Endothelial cell of umbilical vein (primary cell): ENCODE measurements around the gene SMOC1. TPM values are rescaled to one million over a fixed set of nuclear protein-coding genes. Genes with fewer than 3 reads are reported as not detected.

ENCODE experiments used
- BruUV-seq: library from RNA; stranded (reverse); fragments of 400-500 nt; replicated peaks from 2 replicates; lab custom pipeline; 2021; lab: Mats Ljungman, UMichigan
- CTCF ChIA-PET: fragments of 300-600, 350-600 bp; sonication (Branson Sonifier 250); formaldehyde crosslinking; loops from one replicate; lab custom pipeline; 2021; ENCODE audit warnings: antibody characterized with exemption, inconsistent platforms; lab: Charles Lee
- POLR2A ChIA-PET: fragments of 300-600, 350-600 bp; sonication (Branson Sonifier 250); formaldehyde crosslinking; loops from one replicate; lab custom pipeline; 2021; ENCODE audit warnings: antibody characterized with exemption, inconsistent platforms; lab: Charles Lee
- DNase-seq: peaks from one replicate; pipeline ENCODE4 v3.0.0-alpha.2; 2011; ENCODE audit warnings: low read depth, low spot score
- FAIRE-seq: peaks from 2 replicates; lab custom pipeline; 2011; peaks lifted over from hg19 to GRCh38; lab: Jason Lieb, UNC
- H2AFZ ChIP-seq: 2 replicates; pipeline ENCODE4 v1.6.0; 2012; ENCODE audit warnings: low read depth, low read length, control low read depth, inconsistent platforms
- H3K27ac ChIP-seq: 2 replicates; pipeline ENCODE4 v1.5.1; 2011; ENCODE audit warnings: low read depth, mild to moderate bottlenecking, control low read depth, low read length, moderate library complexity; ENCODE audit not compliant: insufficient read depth
- H3K27me3 ChIP-seq, 2 experiments: 2 replicates each; pipeline versions ENCODE4 v1.6.0 to v1.6.1; 2011; ENCODE audit warnings: low read length in 2 of 2, mixed read lengths in 1 of 2; ENCODE audit not compliant: control insufficient read depth in 2 of 2, insufficient read depth in 2 of 2
- H3K36me3 ChIP-seq, 2 experiments: 2 replicates in 1 of 2; 3 replicates in 1 of 2; pipeline ENCODE4 v1.5.1; 2011; ENCODE audit warnings: low read length in 2 of 2, mild to moderate bottlenecking in 1 of 2, moderate library complexity in 1 of 2; ENCODE audit not compliant: control insufficient read depth in 2 of 2, insufficient read depth in 2 of 2; ENCODE audit errors: extremely low read depth in 1 of 2
- H3K4me1 ChIP-seq: 3 replicates; pipeline ENCODE4 v1.5.1; 2011; ENCODE audit warnings: mild to moderate bottlenecking, low read length; ENCODE audit not compliant: control insufficient read depth, insufficient read depth; ENCODE audit errors: extremely low read depth
- H3K4me2 ChIP-seq: 2 replicates; pipeline ENCODE4 v1.6.1; 2011; ENCODE audit warnings: low read length, control low read depth, mixed read lengths; ENCODE audit not compliant: insufficient read depth
- H3K4me3 ChIP-seq, 3 experiments: fragments of 200-600 bp in 1 of 3; sonication (generic), shearing (Covaris generic) in 1 of 3; replicated peaks in 1 of 3; 2 replicates each; pipeline ENCODE4 v1.5.1; 2011 to 2016; ENCODE audit warnings: control low read depth in 3 of 3, low read length in 3 of 3, mild to moderate bottlenecking in 2 of 3, inconsistent platforms in 1 of 3, low read depth in 1 of 3, moderate library complexity in 1 of 3; ENCODE audit not compliant: insufficient read depth in 1 of 3
- H3K79me2 ChIP-seq: 2 replicates; pipeline ENCODE4 v1.6.0; 2012; ENCODE audit warnings: low read length, inconsistent platforms; ENCODE audit not compliant: control insufficient read depth, insufficient read depth
- H3K9ac ChIP-seq: replicated peaks from 2 replicates; pipeline ENCODE3; 2011; ENCODE audit warnings: low read length, control low read depth; ENCODE audit not compliant: insufficient read depth; ENCODE audit errors: extremely low read depth
- H3K9me1 ChIP-seq: replicated peaks from 3 replicates; pipeline ENCODE4 v1.6.0; 2011; ENCODE audit warnings: mild to moderate bottlenecking, low read length; ENCODE audit not compliant: control insufficient read depth, insufficient read depth; ENCODE audit errors: extremely low read depth
- H3K9me3 ChIP-seq: replicated peaks from 2 replicates; pipeline ENCODE4 v1.5.1; 2012; ENCODE audit warnings: low read length, inconsistent platforms; ENCODE audit not compliant: control insufficient read depth, insufficient read depth
- H4K20me1 ChIP-seq: replicated peaks from 2 replicates; pipeline ENCODE3; 2011; ENCODE audit warnings: mild to moderate bottlenecking, low read length; ENCODE audit not compliant: control insufficient read depth, insufficient read depth; ENCODE audit errors: extremely low read depth
- CTCF ChIP-seq, 2 donors: IDR thresholded peaks; 1 replicate in 1 of 2; 2 replicates in 1 of 2; pipeline ENCODE4 v1.5.1; 2011; ENCODE audit warnings: low read length in 2 of 2, mild to moderate bottlenecking in 2 of 2, moderate library complexity in 2 of 2, control low read depth in 1 of 2, inconsistent platforms in 1 of 2, low read depth in 1 of 2; ENCODE audit not compliant: insufficient read depth in 1 of 2; ENCODE audit errors: extremely low read depth in 1 of 2
- EZH2 ChIP-seq: IDR thresholded peaks from 2 replicates; pipeline ENCODE4 v1.6.1; 2012; ENCODE audit warnings: borderline replicate concordance, low read depth, mild to moderate bottlenecking, moderate library complexity, low read length, inconsistent platforms; ENCODE audit not compliant: severe bottlenecking
- FOS ChIP-seq: IDR thresholded peaks from 2 replicates; pipeline ENCODE4 v1.6.1; 2011; ENCODE audit warnings: mild to moderate bottlenecking, low read length, moderate library complexity, borderline replicate concordance; ENCODE audit not compliant: insufficient read depth
- GATA2 ChIP-seq: IDR thresholded peaks from 2 replicates; pipeline ENCODE4 v1.7.0; 2011; ENCODE audit warnings: low read depth, mild to moderate bottlenecking, moderate library complexity, mixed read lengths, low read length; ENCODE audit not compliant: insufficient read length, insufficient read depth
- JUN ChIP-seq: IDR thresholded peaks from 2 replicates; pipeline ENCODE4 v1.6.1; 2011; ENCODE audit warnings: borderline replicate concordance, low read depth; ENCODE audit not compliant: insufficient read length, insufficient read depth
- MAX ChIP-seq: IDR thresholded peaks from 2 replicates; pipeline ENCODE4 v1.6.1; 2011; ENCODE audit not compliant: insufficient read depth, insufficient read length
- MYC ChIP-seq: IDR thresholded peaks from one replicate; pipeline ENCODE4 v1.6.1; 2011; ENCODE audit warnings: mild to moderate bottlenecking, low read depth, low read length
- POLR2A ChIP-seq: IDR thresholded peaks from 2 replicates; pipeline ENCODE4 v1.6.1; 2012; ENCODE audit warnings: low read depth, mild to moderate bottlenecking, control low read depth, low read length
- POLR2AphosphoS5 ChIP-seq: IDR thresholded peaks from 2 replicates; pipeline ENCODE4 v1.6.1; 2012; ENCODE audit warnings: low read depth, mild to moderate bottlenecking, control low read depth, low read length, moderate library complexity; ENCODE audit not compliant: insufficient read depth
- dilution Hi-C: fragments of 300-500 bp; cut with MboI; formaldehyde crosslinking; loops from one replicate; pipeline ENCODE4 v1.15.0; 2019; ENCODE audit warnings: low sequenced_read_pairs; ENCODE audit not compliant: extremely low pct_ligation_motif_present
- intact Hi-C: fragments of 100-400 bp; cut with micrococcal nuclease; formaldehyde crosslinking; loops from one replicate; pipeline ENCODE4 v1.10.0; 2022
- polyA plus RNA-seq, 4 experiments: library from polyadenylated mRNA; depleted of rRNA in 3 of 4; stranded (reverse) in 3 of 4; unstranded in 1 of 4; fragments of >200 nt; gene quantifications; 2 replicates each; pipeline versions ENCODE4 v1.2.1 to v1.2.3, GENCODE V29; 2011 to 2012; ENCODE audit warnings: missing spikeins in 1 of 4
- total RNA-seq: library from RNA; stranded (reverse); gene quantifications from 2 replicates; pipeline ENCODE4 v1.2.3, GENCODE V29; 2021

Gene SMOC1
- total and polyA plus RNA-seq, 2 donors (not counting 3 experiments of a cell fraction or from before 2014, with no cell fraction given), result 0.97 to 1.1 TPM

- Histone ChIP-seq H3K27me3 (peaks cover 10 to 11% of the 10 kb centered on the region in 2 experiments), H3K9ac (no peak overlapping the region), H3K36me3 (no peaks in the 10 kb centered on the region), H3K4me1 (no peaks in the 10 kb centered on the region), H2AFZ (no peak overlapping the region), H3K79me2 (no peaks in the 10 kb centered on the region), H3K9me3 (no peaks in the 10 kb centered on the region), H3K4me2 (no peak overlapping the region), H3K27ac (no peak overlapping the region), H4K20me1 (no peaks in the 10 kb centered on the region), H3K4me3 (no peak overlapping the region), H3K9me1 (no peaks in the 10 kb centered on the region)
- DNase-seq (no peak), FAIRE-seq (no peak)
- TF ChIP-seq MYC, result no peak
- no peak for TF ChIP-seq MAX
- TF ChIP-seq EZH2, result no peak
- TF ChIP-seq GATA2, result no peak
- no peak for TF ChIP-seq FOS
- TF ChIP-seq POLR2A, result no peak
- TF ChIP-seq JUN, result no peak
- no peak for TF ChIP-seq POLR2AphosphoS5
- no peak for TF ChIP-seq CTCF (IDR thresholded peaks at IDR 0.05; ENCODE audit: extremely low read depth in 1 of 2, insufficient read depth in 1 of 2, low read depth in 1 of 2, low read length in 2 of 2)
- no TSS peak for BruUV-seq
- intact Hi-C loops, result no loop called here
- dilution Hi-C loops, result no loop called here
- ChIA-PET CTCF (no interaction called here), POLR2A (no interaction called here)
Measured at GRCh38 chr14:69932391-69932790, 53.2 kb downstream of the SMOC1 start.
